HG03439 (cell line): Measurements from ENCODE around the gene FCRLA.

Experiments
- ATAC-seq: cut with Tn5 transposase; IDR thresholded peaks from one replicate; pipeline ENCODE4 v1.9.1; 2021; ENCODE audit warnings: mild to moderate bottlenecking, moderate library complexity; ENCODE audit not compliant: unreplicated experiment

Gene FCRLA

GRCh38 chr1:161731241-161731640, 24.2 kb downstream of the FCRLA start:
- no peak for ATAC-seq

GRCh38 chr1:161731981-161732718, 25.1 kb downstream of the FCRLA start:
- ATAC-seq, result no peak

DNA sequence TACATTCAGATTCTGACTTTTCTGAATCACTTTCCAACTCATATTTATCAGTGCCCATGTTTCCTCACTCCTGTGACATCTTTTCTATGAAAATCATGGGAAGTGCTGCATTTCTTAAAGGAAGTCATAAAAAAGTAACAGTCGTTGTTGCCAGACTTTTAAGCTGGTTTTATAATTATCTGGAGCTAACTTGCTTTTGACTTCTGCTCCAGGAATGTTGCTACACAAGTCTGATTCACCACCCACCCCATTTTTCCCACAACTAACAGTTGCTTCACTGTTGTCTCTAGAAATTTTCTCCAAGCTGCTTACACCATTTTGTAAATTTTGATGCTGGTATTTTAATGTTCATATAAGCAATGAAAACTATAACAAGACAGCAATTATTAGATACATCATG, 26.5 kb downstream of the FCRLA start:
- ATAC-seq, result no peak

- ATAC-seq, result no peak
Measured at GRCh38 chr1:161735837-161736236, 28.8 kb downstream of the FCRLA start.

DNA sequence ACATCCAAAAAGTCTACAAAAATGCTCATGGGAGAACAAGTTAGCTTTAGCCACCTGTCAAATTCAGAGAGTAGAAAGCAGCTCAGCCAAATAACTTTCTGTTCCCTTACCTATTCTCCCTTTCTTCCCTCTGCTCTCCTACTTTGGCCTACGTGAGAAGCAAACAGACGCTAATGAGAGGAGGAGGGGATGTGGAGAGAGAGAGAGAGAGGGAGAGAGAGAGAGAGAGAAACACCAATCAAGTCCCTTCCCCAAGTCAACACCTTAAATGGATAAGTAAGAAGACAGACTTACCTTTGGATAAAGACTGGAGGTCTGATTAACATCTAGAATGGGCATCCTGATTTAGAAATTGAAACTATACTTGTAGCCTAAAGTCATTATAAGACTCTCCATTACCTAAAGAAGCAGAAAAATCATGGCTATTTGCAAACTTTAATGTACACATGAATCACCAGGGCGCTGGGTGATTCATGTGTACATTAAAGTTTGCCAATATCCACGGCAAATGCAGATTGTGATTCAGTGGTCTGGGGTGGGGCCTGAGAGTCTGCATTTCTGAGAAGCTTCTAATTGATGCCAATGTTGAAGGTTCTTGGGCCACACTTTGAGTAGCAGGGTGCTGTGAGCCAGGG, 29.4 kb downstream of the FCRLA start:
- no peak for ATAC-seq

GRCh38 chr1:161737625-161738024, 30.6 kb downstream of the FCRLA start:
- no peak for ATAC-seq

DNA sequence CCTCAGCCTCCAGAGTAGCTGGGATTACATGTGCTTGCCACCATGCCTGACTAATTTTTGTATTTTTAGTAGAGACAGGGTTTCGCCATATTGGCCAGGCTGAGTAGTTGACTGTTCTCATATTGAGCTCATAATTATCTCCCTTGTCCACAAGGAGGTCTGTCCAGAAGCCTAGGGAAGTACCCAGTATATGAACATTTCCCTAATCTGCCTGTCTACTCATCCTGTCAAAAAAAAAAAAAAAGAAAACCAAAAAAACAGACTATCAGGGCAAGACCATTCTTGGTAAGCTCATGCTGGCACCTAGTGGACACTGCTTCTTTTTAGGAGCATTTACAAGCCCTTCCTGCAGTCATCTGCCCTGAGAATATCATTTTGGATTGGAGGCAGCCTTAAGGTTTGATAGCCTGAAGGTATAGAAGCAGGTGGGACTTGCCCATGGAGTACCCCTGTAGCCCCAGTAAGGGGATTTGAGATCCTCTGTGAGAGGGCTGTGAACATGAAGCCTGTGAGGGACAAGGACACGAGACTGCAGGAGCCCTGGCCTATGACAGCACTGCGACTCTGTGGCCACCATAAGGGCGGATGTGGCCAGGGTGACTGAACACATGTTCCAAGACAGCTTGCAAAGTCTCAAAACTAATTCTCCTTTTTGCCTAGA, 31.7 kb downstream of the FCRLA start:
- peak; percentile 53 for ATAC-seq

DNA sequence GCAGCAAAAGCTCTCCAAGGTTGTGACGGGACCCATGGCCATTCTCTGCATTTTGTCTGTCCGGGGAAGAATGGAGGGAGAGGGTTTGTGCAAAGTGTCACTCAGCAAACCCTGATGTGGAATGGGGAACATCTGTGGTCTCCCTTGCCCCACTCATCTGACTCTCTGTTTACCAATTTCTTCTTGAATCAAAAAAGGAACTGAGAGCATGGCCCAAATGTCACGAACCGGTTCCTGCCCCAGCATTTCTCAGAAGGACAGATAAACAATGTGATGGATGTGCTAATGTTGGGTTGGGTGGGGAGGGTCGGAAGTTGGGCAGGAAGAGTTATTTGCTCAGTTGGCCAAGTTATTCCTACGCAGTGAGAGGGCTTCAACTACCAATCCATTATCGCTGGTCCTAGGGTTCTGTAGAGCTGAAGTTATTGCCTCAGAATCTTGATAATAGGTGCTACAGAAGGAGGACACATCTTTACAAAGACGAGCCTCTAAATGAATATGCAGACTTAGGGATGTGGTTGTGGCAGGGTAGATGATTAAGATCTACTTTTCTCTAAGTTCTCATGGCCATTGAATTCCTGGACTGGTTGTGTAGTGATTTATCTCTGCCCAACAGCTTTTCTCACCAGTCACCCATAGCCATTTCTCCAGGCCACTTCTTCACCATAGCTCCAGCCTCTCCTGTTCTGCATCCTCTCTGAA, 33.0 kb downstream of the FCRLA start:
- no peak for ATAC-seq

DNA sequence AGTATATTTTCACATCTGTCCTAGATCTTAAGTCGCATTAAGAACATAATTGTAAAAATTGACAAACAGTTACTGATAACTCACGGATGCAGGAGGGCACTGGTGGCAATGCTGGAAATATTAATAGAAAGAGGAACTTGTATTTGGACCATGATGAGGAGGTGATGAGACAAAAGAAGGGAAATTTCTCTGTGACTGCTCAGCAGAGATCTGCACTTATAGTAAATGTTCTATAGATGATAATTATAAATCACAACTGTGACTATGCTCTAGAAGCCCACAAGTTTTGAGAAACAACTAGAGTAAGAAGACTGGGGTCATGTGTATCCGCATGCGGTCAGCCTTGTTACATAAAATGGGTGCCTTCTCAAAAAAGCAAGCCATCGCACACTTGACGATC, 33.9 kb downstream of the FCRLA start:
- no peak for ATAC-seq

- ATAC-seq, result no peak
Measured at GRCh38 chr1:161743231-161743630, 36.2 kb downstream of the FCRLA start.

DNA sequence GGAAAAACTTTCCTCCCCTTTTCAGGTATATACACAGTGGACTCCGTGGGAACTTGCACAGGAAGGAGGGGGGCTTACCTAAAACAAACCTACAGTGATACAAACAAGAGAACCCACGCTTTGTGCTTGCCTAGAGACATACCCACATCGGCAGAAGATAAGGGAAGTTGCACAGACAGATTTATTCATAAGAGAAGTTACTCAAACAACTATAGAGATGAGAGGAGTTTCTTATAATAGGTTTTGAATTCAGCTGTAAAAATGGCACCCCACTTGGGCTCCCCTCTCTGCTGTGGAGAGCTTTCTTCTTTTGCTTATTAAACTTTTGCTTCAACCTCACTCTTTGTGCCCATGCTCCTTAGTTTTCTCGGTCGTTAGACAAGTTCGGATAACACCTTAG, 40.8 kb downstream of the FCRLA start:
- no peak for ATAC-seq

DNA sequence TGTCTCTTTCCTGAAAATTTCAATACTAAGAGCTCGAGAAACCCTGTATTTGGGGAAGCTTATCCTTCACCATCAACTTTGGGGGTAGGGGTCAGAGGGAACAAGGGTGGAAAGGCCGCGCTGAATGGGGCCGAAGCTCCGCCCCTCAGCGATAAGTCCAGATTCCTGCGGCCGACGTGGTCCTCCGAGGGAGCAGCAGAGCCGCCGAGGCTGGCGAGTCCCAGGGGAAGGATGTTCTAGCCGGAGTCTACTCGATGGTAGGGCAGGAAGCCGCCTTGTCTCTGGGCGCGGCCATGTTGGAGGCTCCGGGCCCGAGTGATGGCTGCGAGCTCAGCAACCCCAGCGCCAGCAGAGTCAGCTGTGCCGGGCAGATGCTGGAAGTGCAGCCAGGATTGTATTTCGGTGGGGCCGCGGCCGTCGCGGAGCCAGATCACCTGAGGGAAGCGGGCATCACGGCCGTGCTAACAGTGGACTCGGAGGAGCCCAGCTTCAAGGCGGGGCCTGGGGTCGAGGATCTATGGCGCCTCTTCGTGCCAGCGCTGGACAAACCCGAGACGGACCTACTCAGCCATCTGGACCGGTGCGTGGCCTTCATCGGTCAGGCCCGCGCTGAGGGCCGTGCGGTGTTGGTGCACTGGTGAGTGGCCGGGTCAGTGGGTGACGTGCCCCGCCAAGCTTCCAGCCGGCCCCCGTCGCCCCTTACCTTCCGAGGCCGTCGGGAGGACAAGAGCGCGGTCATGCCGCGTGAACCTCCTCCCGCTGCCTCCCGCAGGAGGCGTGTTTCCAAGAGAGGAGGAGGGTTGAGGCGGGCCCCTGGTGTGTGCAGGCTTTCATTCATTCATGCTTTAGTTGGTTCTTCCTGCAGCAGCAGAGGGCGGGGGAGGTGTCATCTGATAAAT, 42.7 kb downstream of the FCRLA start, which contains the start of gene DUSP12:
TSS of gene DUSP12 (plus strand) at position 278 of the 899 bp plus-strand sequence. CDS start at position 294, 16 bp downstream.
- peak; percentile 96 for ATAC-seq

GRCh38 chr1:161763522-161764098, 56.6 kb downstream of the FCRLA start:
- ATAC-seq, result no peak
